Stomach (tissue), 9 donors: ENCODE measurements around the gene ANO7. TPM values are rescaled to one million over a fixed set of nuclear protein-coding genes. Genes with fewer than 3 reads are reported as not detected.

Experiments used
- DNase-seq, 2 donors: peaks; one replicate each; pipeline versions ENCODE4 v3.0.0 to v3.0.0-alpha.2; 2013 to 2019
- H3K27ac ChIP-seq, 5 donors: fragments of 200-600 bp in 4 of 5; sonication (generic) in 4 of 5; one replicate each; pipeline ENCODE4 v1.5.1; 2013 to 2019; ENCODE audit warnings: mild to moderate bottlenecking in 1 of 5, moderate library complexity in 1 of 5
- H3K27me3 ChIP-seq, 3 donors: fragments of 200-600 bp; sonication (generic); one replicate each; pipeline ENCODE4 v1.5.1; 2017 to 2019; ENCODE audit warnings: mixed run types in 1 of 3
- H3K36me3 ChIP-seq, 4 donors: fragments of 200-600 bp; sonication (generic); 1 replicate in 3 of 4; 2 replicates in 1 of 4; pipeline ENCODE4 v1.5.1; 2016 to 2019
- H3K4me1 ChIP-seq, 4 donors: fragments of 200-600 bp; sonication (generic); one replicate each; pipeline ENCODE4 v1.5.1; 2016 to 2019
- H3K4me3 ChIP-seq, 4 donors: fragments of 200-600 bp; sonication (generic) in 3 of 4; one replicate each; pipeline ENCODE4 v1.5.1; 2016 to 2019; ENCODE audit warnings: mild to moderate bottlenecking in 1 of 4
- H3K9me3 ChIP-seq, 4 donors: fragments of 200-600 bp; sonication (generic); one replicate each; pipeline ENCODE4 v1.5.1; 2016 to 2019
- CTCF ChIP-seq, 7 experiments: fragments of 450-650 bp in 4 of 7; fragments of 200-600 bp in 3 of 7; sonication (generic) in 3 of 7; IDR thresholded peaks; one replicate each; pipeline ENCODE4 v1.5.1; 2016 to 2019; ENCODE audit warnings: antibody characterized with exemption in 7 of 7, control low read depth in 2 of 7, mild to moderate bottlenecking in 1 of 7
- EP300 ChIP-seq: sonication (generic); formaldehyde crosslinking; IDR thresholded peaks from one replicate; pipeline ENCODE4 v1.6.1; 2017; ENCODE audit warnings: antibody characterized with exemption
- POLR2A ChIP-seq, 4 donors: fragments of 450-650 bp; IDR thresholded peaks; one replicate each; pipeline ENCODE4 v1.6.1; 2016; ENCODE audit warnings: antibody characterized with exemption in 4 of 4, control low read depth in 2 of 4, mild to moderate bottlenecking in 1 of 4, moderate library complexity in 1 of 4
- POLR2AphosphoS5 ChIP-seq, 3 donors: sonication (generic); formaldehyde crosslinking; IDR thresholded peaks; one replicate each; pipeline ENCODE4 v1.6.1; 2016; ENCODE audit warnings: antibody characterized with exemption in 3 of 3
- WGBS, 5 donors: extraction: QIAGEN DNeasy Blood & Tissue Kit in 3 of 5; methylation state at CpG; one replicate each; pipeline versions ENCODE4 v1.1.5 to v1.1.7; 2013 to 2018; 5-methylcytosine and 5-hydroxymethylcytosine counted together
- intact Hi-C: fragments of 100-400 bp; cut with DNase I; formaldehyde crosslinking; loops from one replicate; pipeline ENCODE4 v1.15.1; 2023; ENCODE audit warnings: low total_unique reads
- polyA plus RNA-seq, 3 donors: library from polyadenylated mRNA; stranded (reverse); fragments of 200-250 nt; gene quantifications; one replicate each; pipeline ENCODE4 v1.2.3, GENCODE V29; 2013
- total RNA-seq, 5 donors: library from RNA; depleted of rRNA; stranded (reverse); fragments of >200 nt; gene quantifications; one replicate each; pipeline versions ENCODE4 v1.1.0 to v1.2.3, GENCODE V29; 2014 to 2016
- donor health status: healthy with polysubstance abuse.
- donor health status: Bipolar disorder and iron deficiency.
- donor health status: healthy.

Gene ANO7
- total and polyA plus RNA-seq, 8 donors = 0.48 to 138 (median 5.6) TPM

DNA sequence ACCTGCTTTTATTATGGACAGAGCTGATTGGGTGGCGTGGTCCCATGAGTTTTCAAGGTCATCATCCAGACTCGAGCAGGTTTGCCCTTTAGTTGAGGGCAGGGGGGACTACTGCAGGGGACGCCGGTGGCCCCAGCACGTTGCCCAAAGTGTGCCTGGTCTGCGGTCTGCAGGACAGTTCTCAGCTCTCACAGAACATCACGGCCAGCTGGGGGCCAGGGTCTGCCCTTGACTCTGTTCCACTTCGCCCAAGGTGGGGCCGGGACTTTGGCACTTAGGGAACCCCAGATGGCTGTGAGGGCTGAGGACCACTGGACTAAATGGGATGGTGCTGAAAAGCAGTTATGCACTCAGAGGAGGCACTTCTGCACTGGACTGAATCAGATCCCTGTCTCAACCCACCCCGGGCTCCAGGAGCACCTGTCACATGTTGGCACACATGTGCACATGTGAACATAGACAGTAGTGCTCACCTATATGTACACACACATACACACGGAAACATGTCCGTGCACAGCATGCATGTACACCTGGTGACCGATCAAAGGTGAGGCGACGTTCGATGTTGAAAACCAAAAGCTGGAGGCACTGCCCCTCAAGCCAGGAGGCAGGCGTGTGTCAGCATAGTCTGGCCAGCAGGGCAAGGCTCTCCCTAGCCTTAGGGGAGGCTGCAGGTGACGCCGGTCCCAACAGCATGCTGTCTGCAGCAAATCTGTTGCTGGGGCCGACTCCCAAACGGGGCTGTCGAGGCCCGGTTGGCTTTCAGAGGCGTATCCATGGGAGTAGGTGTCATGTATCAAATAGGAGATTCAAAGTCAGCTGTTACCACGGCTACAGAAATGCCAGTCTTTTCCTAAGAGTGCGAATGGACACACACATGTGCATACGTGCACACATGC, 10.2 kb downstream of the ANO7 start:
- Histone ChIP-seq H3K27me3 (no peaks in the 10 kb centered on the region), H3K4me3 (no peak overlapping the region), H3K36me3 (peaks cover 0 to 6% (median 0%) of the 10 kb centered on the region in 4 donors), H3K27ac (no peak overlapping the region), H3K9me3 (no peaks in the 10 kb centered on the region), H3K4me1 (no peaks in the 10 kb centered on the region)
- TF ChIP-seq POLR2AphosphoS5 (IDR thresholded peaks at IDR 0.05) (no peak), POLR2A (IDR thresholded peaks at IDR 0.05) (no peak), CTCF (IDR thresholded peaks at IDR 0.05) (no peak), EP300 (no peak)
- 71 to 83% (median 82%) methylated on average over 20 to 27 of the region's 27 CpGs for whole genome bisulfite sequencing, 5 donors
- no peak for DNase-seq
- intact Hi-C loops = no loop called here

DNA sequence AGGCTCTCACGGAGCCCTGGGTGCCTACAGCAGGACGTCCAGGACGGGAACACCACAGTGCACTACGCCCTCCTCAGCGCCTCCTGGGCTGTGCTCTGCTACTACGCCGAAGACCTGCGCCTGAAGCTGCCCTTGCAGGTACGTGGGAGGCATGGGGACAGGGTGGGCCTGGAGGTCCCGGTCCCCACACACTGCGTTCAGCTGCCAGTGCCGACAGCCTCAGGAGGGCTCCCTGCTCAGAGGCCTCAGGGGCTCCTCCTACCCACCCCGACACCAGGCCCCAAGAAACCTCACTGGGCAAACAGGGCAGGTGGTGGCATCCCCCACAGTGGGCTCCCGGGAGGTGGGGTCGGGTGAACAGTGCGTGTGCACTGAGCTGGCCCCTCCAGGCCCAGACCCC, 10.8 kb downstream of the ANO7 start:
- Histone ChIP-seq H3K27ac (no peak overlapping the region), H3K4me1 (no peaks in the 10 kb centered on the region), H3K27me3 (no peaks in the 10 kb centered on the region), H3K36me3 (peaks cover 0 to 6% (median 0%) of the 10 kb centered on the region in 4 donors), H3K9me3 (no peaks in the 10 kb centered on the region), H3K4me3 (no peak overlapping the region)
- intact Hi-C loops = no loop called here
- DNase-seq = no peak
- TF ChIP-seq POLR2A (IDR thresholded peaks at IDR 0.05) = no peak
- WGBS, 5 donors = 85 to 89% (median 87%) methylated on average over 14 to 16 of the region's 16 CpGs; no CpG with 5 or more reads in 1 of the 5 donors

DNA sequence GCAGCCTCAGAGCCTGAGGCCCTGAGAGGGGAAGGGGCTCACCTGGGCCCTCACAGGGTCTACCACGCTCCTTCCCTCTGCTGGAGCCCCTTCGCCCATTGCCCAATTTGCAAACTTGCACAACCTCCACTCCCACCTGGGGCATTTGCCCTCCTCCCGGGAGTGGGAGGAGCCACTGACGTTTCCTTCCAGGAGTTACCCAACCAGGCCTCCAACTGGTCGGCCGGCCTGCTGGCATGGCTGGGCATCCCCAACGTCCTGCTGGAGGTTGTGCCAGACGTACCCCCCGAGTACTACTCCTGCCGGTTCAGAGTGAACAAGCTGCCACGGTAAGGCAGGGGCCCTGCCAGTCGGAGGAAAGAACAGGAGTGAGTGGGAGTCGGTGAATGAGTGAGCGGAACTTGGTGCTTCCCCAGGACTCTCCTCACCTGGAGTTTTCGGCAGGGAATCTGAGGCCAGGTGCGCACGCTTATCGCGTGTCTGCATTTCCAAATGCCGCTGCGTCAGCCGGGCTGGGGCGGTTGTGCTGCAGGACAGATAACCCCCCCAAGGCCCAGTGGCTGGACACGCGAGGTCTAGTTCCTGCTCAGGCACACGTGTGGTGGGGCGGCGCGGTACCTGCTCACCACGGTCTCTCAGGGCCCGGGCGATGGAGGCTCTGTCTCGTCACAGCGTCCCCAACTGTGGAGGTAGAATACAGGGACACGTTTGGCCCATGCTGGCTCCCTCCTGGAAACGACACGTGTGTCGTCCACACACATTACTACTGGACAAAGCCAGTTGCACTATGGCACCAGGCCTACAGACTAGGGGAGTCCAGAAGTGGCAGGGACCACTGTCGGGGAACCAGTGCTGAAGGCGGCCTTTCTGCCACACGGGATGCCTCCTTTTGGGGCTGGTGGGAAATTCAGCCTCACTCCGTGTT, 11.7 kb downstream of the ANO7 start:
- H3K27me3 ChIP-seq = no peaks in the 10 kb centered on the region
- intact Hi-C loops = no loop called here
- H3K4me1 ChIP-seq = no peaks in the 10 kb centered on the region
- peaks cover 0 to 6% (median 0%) of the 10 kb centered on the region in 4 donors for H3K36me3 ChIP-seq
- no peak for TF ChIP-seq POLR2A (IDR thresholded peaks at IDR 0.05)
- TF ChIP-seq CTCF (IDR thresholded peaks at IDR 0.05) = no peak
- TF ChIP-seq EP300 = no peak
- no peak for TF ChIP-seq POLR2AphosphoS5 (IDR thresholded peaks at IDR 0.05)
- no peak overlapping the region for H3K4me3 ChIP-seq
- 81 to 85% (median 83%) methylated on average over 33 to 42 of the region's 42 CpGs for WGBS, 5 donors
- no peaks in the 10 kb centered on the region for H3K9me3 ChIP-seq
- no peak for DNase-seq
- H3K27ac ChIP-seq = no peak overlapping the region

GRCh38 chr2:241200822-241201395, 12.4 kb downstream of the ANO7 start:
- 81 to 90% (median 84%) methylated on average over 20 to 21 of the region's 21 CpGs for WGBS, 5 donors
- no peak for TF ChIP-seq POLR2AphosphoS5 (IDR thresholded peaks at IDR 0.05)
- TF ChIP-seq CTCF (IDR thresholded peaks at IDR 0.05) = no peak
- TF ChIP-seq POLR2A (IDR thresholded peaks at IDR 0.05) = no peak
- TF ChIP-seq EP300 = no peak

More at GRCh38 chr2:241200822-241201395, 12.4 kb downstream of the ANO7 start:
- no peak for DNase-seq
- Histone ChIP-seq H3K4me3 (no peak overlapping the region), H3K27ac (no peak overlapping the region), H3K4me1 (no peaks in the 10 kb centered on the region), H3K36me3 (peaks cover 0 to 6% (median 0%) of the 10 kb centered on the region in 4 donors), H3K9me3 (no peaks in the 10 kb centered on the region), H3K27me3 (no peaks in the 10 kb centered on the region)
- intact Hi-C loops = no loop called here
